DND-41 (cell line): ENCODE results near the gene NGFR.

Experiments
- CTCF ChIP-seq: IDR thresholded peaks from 2 replicates; pipeline ENCODE4 v1.5.1; 2012; ENCODE audit warnings: borderline replicate concordance, low read length, moderate library complexity, mild to moderate bottlenecking; ENCODE audit not compliant: poor library complexity, severe bottlenecking; ENCODE audit errors: extremely low read depth
- EZH2 ChIP-seq: IDR thresholded peaks from 3 replicates; pipeline ENCODE4 v1.6.1; 2012; ENCODE audit warnings: borderline replicate concordance, low read depth, mild to moderate bottlenecking, moderate library complexity, low read length, inconsistent platforms; ENCODE audit not compliant: severe bottlenecking

- TF ChIP-seq CTCF (no peak), EZH2 (no peak)
These were observed 50.9 kb downstream of the NGFR start for GRCh38 chr17:49545806-49546545.
